ENCODE results near the gene EN1.

DNA sequence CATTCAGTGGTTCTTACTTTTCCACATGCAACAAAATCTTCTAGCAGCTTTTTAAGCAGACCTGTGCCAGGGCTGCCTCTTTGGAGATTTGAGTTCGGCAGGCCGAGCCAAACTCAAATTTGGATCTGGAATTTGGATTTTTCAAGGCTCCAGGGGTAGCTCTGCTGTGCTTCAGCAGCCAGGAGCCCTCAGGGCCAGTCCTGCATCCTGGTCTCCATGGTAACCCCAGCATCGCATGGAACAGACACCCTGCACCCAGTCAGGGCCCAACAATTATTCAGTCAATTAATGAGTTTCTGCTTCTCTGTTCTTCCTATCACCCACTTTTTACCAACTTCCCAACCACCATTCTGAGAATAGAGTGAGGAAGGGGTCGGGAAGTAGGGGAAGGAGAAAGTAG lies 30.0 kb downstream of the EN1 start:
- TF ChIP-seq, protein P1, sequence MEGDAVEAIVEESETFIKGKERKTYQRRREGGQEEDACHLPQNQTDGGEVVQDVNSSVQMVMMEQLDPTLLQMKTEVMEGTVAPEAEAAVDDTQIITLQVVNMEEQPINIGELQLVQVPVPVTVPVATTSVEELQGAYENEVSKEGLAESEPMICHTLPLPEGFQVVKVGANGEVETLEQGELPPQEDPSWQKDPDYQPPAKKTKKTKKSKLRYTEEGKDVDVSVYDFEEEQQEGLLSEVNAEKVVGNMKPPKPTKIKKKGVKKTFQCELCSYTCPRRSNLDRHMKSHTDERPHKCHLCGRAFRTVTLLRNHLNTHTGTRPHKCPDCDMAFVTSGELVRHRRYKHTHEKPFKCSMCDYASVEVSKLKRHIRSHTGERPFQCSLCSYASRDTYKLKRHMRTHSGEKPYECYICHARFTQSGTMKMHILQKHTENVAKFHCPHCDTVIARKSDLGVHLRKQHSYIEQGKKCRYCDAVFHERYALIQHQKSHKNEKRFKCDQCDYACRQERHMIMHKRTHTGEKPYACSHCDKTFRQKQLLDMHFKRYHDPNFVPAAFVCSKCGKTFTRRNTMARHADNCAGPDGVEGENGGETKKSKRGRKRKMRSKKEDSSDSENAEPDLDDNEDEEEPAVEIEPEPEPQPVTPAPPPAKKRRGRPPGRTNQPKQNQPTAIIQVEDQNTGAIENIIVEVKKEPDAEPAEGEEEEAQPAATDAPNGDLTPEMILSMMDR (IDR thresholded peaks at IDR 0.05) = no peak
- TF ChIP-seq ZFX (IDR thresholded peaks at IDR 0.05; ENCODE audit: borderline replicate concordance) = no peak

Data from 22Rv1 (cell line).